MM.1S (cell line): Measurements from ENCODE around the gene DDX24.

Experiments
- DNase-seq: peaks from one replicate; pipeline ENCODE4 v3.0.0-alpha.2; 2015
- H2AFZ ChIP-seq: fragments of 300-600 bp; sonication (generic); 2 replicates; pipeline ENCODE4 v1.6.0; 2016; ENCODE audit warnings: antibody characterized with exemption, low read length
- H3F3A ChIP-seq: fragments of 300-600 bp; sonication (generic); 2 replicates; pipeline ENCODE4 v1.6.1; 2016; ENCODE audit warnings: mild to moderate bottlenecking, antibody characterized with exemption, low read length, moderate library complexity, mixed read lengths; ENCODE audit not compliant: insufficient read depth
- H3K27ac ChIP-seq: fragments of 300-600 bp; sonication (generic); 2 replicates; pipeline ENCODE4 v1.5.1; 2016; ENCODE audit warnings: mild to moderate bottlenecking, low read length
- H3K27me3 ChIP-seq: fragments of 300-600 bp; sonication (generic); replicated peaks from 2 replicates; pipeline ENCODE4 v1.6.0; 2016; ENCODE audit warnings: low read length; ENCODE audit not compliant: insufficient read depth
- H3K36me3 ChIP-seq: fragments of 300-600 bp; sonication (generic); replicated peaks from 2 replicates; pipeline ENCODE4 v1.6.1; 2016; ENCODE audit warnings: mild to moderate bottlenecking, low read length, mixed read lengths; ENCODE audit not compliant: insufficient read depth
- H3K4me1 ChIP-seq: fragments of 300-600 bp; sonication (generic); 2 replicates; pipeline ENCODE4 v1.6.1; 2016; ENCODE audit warnings: low read length, mixed read lengths
- H3K4me2 ChIP-seq: fragments of 300-600 bp; sonication (generic); 2 replicates; pipeline ENCODE4 v1.6.0; 2016; ENCODE audit warnings: low read depth, low read length
- H3K4me3 ChIP-seq: fragments of 300-600 bp; sonication (generic); 2 replicates; pipeline ENCODE4 v1.5.1; 2016; ENCODE audit warnings: low read length, mixed read lengths
- H3K79me2 ChIP-seq: fragments of 300-600 bp; sonication (generic); 2 replicates; pipeline ENCODE4 v1.6.1; 2016; ENCODE audit warnings: mixed run types, low read length, mixed read lengths
- H3K9ac ChIP-seq: fragments of 300-600 bp; sonication (generic); 2 replicates; pipeline ENCODE4 v1.6.1; 2016; ENCODE audit warnings: low read length, mixed read lengths
- H3K9me2 ChIP-seq: fragments of 300-600 bp; sonication (generic); replicated peaks from 2 replicates; pipeline ENCODE4 v1.6.1; 2016; ENCODE audit warnings: mild to moderate bottlenecking, low read length, mixed read lengths; ENCODE audit not compliant: insufficient read depth
- H3K9me3 ChIP-seq: fragments of 300-600 bp; sonication (generic); replicated peaks from 2 replicates; pipeline ENCODE4 v1.6.1; 2016; ENCODE audit warnings: mild to moderate bottlenecking, low read length, mixed read lengths; ENCODE audit not compliant: insufficient read depth
- H4K20me1 ChIP-seq: fragments of 300-600 bp; sonication (generic); 2 replicates; pipeline ENCODE4 v1.6.1; 2016; ENCODE audit warnings: mild to moderate bottlenecking, low read length, moderate library complexity, mixed read lengths; ENCODE audit not compliant: insufficient read depth
- EZH2 ChIP-seq: fragments of 300-600 bp; sonication (generic); optimal IDR thresholded peaks from 2 replicates; pipeline ENCODE3; 2017; ENCODE audit warnings: low read depth, mild to moderate bottlenecking, antibody characterized with exemption, low read length, mixed read lengths
- EZH2phosphoT487 ChIP-seq: fragments of 300-600 bp; sonication (generic); IDR thresholded peaks from 2 replicates; pipeline ENCODE4 v1.6.1; 2018; ENCODE audit warnings: antibody characterized with exemption, low read length
- TF ChIP-seq, protein P1 (sequence below): fragments of 300-600 bp; sonication (generic); IDR thresholded peaks from 2 replicates; pipeline ENCODE4 v1.5.1; 2016; ENCODE audit warnings: antibody characterized with exemption, low read length, mixed read lengths

DDX24 gene

DNA sequence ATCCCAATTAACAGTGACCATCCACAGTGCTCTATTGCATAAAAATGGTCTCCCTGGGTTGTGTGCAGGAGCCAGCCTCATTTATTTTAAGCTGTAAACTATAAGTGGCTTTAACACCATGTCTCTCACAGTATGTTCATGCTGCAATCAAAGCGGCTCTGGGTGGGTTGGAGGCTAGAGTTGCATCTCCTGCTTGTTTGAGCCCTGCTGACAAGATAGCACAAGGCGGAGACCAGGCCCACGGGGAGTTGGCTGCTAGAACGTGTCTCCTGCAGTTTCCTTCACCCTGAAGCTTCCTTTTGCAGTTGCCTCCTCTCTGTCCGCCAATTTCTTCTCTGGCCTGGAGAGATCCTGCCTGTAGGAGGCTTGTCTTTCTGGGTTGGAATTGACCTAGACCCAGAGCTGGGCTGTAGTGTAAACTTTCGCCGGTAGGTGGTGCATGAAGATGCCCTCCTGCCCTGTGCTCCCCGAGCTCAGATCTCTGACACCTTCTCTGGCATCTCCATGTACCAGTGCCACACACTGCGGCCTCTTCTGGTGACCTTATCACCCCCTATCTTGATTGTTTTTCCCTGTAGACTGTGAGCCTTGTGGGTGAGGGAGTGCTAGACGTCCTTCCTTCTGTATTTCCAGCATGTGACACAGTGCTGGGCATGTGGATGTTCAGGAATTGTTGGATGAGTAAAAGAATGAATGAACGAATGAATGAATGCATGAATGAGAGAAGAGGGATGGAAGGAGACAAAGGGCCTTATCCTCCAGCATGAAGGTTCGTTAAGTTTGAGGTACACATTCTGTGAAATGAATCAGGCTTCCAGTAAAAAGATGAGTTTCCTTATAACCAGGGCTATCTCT, 44.5 kb downstream of the DDX24 start:
- Histone ChIP-seq H3K4me1 (no peaks in the 10 kb centered on the region), H3F3A (no peaks in the 10 kb centered on the region), H3K27me3 (no peaks in the 10 kb centered on the region), H3K4me3 (no peak overlapping the region), H2AFZ (no peak overlapping the region), H4K20me1 (no peaks in the 10 kb centered on the region), H3K9me2 (no peaks in the 10 kb centered on the region), H3K9ac (no peak overlapping the region), H3K36me3 (no peaks in the 10 kb centered on the region), H3K27ac (no peak overlapping the region), H3K79me2 (no peaks in the 10 kb centered on the region), H3K9me3 (no peaks in the 10 kb centered on the region), H3K4me2 (no peak overlapping the region)
- no peak for TF ChIP-seq EZH2phosphoT487
- TF ChIP-seq, protein P1, sequence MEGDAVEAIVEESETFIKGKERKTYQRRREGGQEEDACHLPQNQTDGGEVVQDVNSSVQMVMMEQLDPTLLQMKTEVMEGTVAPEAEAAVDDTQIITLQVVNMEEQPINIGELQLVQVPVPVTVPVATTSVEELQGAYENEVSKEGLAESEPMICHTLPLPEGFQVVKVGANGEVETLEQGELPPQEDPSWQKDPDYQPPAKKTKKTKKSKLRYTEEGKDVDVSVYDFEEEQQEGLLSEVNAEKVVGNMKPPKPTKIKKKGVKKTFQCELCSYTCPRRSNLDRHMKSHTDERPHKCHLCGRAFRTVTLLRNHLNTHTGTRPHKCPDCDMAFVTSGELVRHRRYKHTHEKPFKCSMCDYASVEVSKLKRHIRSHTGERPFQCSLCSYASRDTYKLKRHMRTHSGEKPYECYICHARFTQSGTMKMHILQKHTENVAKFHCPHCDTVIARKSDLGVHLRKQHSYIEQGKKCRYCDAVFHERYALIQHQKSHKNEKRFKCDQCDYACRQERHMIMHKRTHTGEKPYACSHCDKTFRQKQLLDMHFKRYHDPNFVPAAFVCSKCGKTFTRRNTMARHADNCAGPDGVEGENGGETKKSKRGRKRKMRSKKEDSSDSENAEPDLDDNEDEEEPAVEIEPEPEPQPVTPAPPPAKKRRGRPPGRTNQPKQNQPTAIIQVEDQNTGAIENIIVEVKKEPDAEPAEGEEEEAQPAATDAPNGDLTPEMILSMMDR: peak; percentile 71
- peak; percentile 58 for DNase-seq

DNA sequence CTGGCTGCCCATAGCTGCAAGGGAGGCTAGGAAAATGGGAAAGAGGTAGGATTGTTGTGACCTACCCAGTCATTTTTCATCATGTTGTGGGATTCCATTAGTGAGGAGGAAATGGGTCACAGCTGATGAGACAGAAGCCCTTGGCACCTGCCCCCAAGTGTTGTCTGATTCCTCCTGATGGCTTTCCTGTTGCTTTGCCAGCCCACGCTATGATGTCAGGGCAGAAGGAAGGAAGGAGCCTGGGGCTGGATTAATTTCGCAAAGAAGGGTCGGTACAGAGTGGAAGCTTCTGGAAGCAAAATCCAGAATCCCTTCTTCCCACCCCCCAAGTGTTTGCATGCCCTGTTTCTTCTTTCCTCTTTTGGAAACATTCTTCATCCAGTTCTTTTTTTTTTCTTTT, 46.1 kb downstream of the DDX24 start:
- Histone ChIP-seq H3K27me3 (no peaks in the 10 kb centered on the region), H3K36me3 (no peaks in the 10 kb centered on the region), H3K9ac (no peak overlapping the region), H3K9me3 (no peaks in the 10 kb centered on the region), H3K4me1 (no peaks in the 10 kb centered on the region), H4K20me1 (no peaks in the 10 kb centered on the region), H3K79me2 (no peaks in the 10 kb centered on the region), H3F3A (no peaks in the 10 kb centered on the region), H2AFZ (no peak overlapping the region), H3K4me2 (no peak overlapping the region), H3K27ac (no peak overlapping the region), H3K4me3 (no peak overlapping the region), H3K9me2 (no peaks in the 10 kb centered on the region)
- TF ChIP-seq EZH2 (no peak), EZH2phosphoT487 (no peak)
- TF ChIP-seq, protein P1: no peak
- DNase-seq: no peak

DNA sequence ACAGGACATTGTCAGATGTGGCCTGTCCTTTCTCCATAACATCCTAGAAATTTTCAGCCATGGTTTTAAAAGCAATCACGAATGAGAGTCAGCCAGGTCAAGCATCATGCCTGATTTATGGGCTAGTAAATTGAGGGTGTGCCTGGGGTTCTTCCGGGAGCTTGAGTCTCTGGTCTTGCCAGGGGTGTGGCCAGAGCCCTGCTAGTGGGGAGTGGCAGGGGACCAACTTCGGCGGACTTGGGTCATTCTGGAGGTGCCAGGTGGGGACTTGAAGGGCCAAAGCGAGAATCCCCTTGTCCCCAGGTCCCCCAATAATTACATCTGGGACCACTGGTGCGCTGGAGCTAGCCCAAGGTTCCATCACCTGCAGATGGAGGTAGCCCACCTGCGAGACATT, 49.1 kb downstream of the DDX24 start:
- no peaks in the 10 kb centered on the region for H3K9me2 ChIP-seq
- no peak overlapping the region for H2AFZ ChIP-seq
- H3K9me3 ChIP-seq: no peaks in the 10 kb centered on the region
- no peak overlapping the region for H3K4me3 ChIP-seq
- H3K4me1 ChIP-seq: no peaks in the 10 kb centered on the region
- no peak overlapping the region for H3K9ac ChIP-seq
- no peaks in the 10 kb centered on the region for H3K36me3 ChIP-seq
- no peaks in the 10 kb centered on the region for H3K79me2 ChIP-seq
- no peaks in the 10 kb centered on the region for H3F3A ChIP-seq
- H3K27me3 ChIP-seq: no peaks in the 10 kb centered on the region
- no peak overlapping the region for H3K27ac ChIP-seq
- DNase-seq: no peak
- H4K20me1 ChIP-seq: no peaks in the 10 kb centered on the region
- H3K4me2 ChIP-seq: no peak overlapping the region
- TF ChIP-seq EZH2 (no peak), EZH2phosphoT487 (no peak)
- TF ChIP-seq, protein P1: no peak
